GM12891 (cell line): ENCODE results near the gene ADGRG1.

Experiments used
- POLR2A ChIP-seq: IDR thresholded peaks from 2 replicates; pipeline ENCODE4 v1.6.1; 2011; ENCODE audit warnings: low read depth, low read length, control low read depth
- POLR2AphosphoS5 ChIP-seq: IDR thresholded peaks from 2 replicates; pipeline ENCODE4 v1.6.1; 2011; ENCODE audit warnings: low read depth, low read length, control low read depth

- no peak for TF ChIP-seq POLR2A
- TF ChIP-seq POLR2AphosphoS5 = no peak
Observed at GRCh38 chr16:57667048-57667525, 38.7 kb downstream of the ADGRG1 start.
